ENCODE data around the gene RSPH1. TPM values are rescaled to one million over a fixed set of nuclear protein-coding genes. Genes with fewer than 3 reads are reported as not detected.

Gene RSPH1
- polyA plus RNA-seq, 1 experiment, result not detected

DNA sequence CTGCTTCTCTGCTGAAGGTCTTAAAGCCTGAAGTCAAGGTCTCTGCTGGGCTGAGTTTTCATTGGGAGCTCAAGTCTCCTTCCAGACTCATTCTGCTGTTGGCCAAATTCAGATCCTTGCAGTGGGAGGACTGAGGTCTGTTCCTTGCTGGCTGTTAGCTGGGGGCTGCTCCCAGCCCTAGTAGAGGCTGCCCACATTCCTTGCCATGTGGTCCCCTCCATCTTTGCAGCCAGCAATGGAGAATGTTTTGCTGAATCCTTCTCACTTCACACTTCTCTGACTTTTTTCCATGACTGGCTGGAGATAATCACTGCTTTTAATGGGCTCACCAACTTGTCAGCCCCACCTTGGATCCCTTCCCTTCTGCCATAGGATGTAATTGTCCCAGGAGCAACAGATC lies 59.1 kb downstream of the RSPH1 start:
- Histone ChIP-seq H3K9me3 (ENCODE audit: control insufficient read depth, insufficient read depth, low read length) (peaks cover 31% of the 10 kb centered on the region), H3K27me3 (ENCODE audit: control insufficient read depth, insufficient read depth, low read length) (no peaks in the 10 kb centered on the region), H3K27ac (ENCODE audit: low read depth, low read length) (no peak overlapping the region), H3K4me3 (ENCODE audit: low read depth, low read length) (no peak overlapping the region)
- CTCF ChIA-PET, result no interaction called here
- POLR2A ChIA-PET, result no interaction called here
- DNase-seq (ENCODE audit: low read depth, low spot score), result no peak
- TF ChIP-seq, protein P1, sequence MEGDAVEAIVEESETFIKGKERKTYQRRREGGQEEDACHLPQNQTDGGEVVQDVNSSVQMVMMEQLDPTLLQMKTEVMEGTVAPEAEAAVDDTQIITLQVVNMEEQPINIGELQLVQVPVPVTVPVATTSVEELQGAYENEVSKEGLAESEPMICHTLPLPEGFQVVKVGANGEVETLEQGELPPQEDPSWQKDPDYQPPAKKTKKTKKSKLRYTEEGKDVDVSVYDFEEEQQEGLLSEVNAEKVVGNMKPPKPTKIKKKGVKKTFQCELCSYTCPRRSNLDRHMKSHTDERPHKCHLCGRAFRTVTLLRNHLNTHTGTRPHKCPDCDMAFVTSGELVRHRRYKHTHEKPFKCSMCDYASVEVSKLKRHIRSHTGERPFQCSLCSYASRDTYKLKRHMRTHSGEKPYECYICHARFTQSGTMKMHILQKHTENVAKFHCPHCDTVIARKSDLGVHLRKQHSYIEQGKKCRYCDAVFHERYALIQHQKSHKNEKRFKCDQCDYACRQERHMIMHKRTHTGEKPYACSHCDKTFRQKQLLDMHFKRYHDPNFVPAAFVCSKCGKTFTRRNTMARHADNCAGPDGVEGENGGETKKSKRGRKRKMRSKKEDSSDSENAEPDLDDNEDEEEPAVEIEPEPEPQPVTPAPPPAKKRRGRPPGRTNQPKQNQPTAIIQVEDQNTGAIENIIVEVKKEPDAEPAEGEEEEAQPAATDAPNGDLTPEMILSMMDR (IDR thresholded peaks at IDR 0.05; ENCODE audit: low read depth, low read length), result no peak

DNA sequence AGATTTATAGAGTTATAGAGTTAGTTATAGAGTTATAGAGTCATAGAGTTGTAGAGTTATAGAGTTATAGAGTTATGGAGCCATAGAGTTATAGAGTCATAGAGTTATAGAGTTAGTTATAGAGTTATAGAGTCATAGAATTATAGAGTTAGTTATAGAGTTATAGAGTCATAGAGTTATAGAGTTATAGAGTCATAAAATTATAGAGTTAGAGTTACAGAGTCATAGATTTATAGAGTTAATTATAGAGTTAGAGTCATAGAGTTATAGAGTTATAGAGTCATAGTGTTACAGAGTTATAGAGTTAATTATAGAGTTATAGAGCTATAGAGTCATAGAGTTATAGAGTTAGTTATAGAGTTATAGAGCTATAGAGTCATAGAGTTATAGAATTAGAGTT lies 60.2 kb downstream of the RSPH1 start:
- Histone ChIP-seq H3K9me3 (ENCODE audit: control insufficient read depth, insufficient read depth, low read length) (peaks cover 36% of the 10 kb centered on the region), H3K27me3 (ENCODE audit: control insufficient read depth, insufficient read depth, low read length) (no peaks in the 10 kb centered on the region), H3K27ac (ENCODE audit: low read depth, low read length) (no peak overlapping the region), H3K4me3 (ENCODE audit: low read depth, low read length) (no peak overlapping the region)
- TF ChIP-seq, protein P1 (IDR thresholded peaks at IDR 0.05; ENCODE audit: low read depth, low read length), result no peak
- ChIA-PET POLR2A (no interaction called here), CTCF (no interaction called here)
- no peak for DNase-seq (ENCODE audit: low read depth, low spot score)

DNA sequence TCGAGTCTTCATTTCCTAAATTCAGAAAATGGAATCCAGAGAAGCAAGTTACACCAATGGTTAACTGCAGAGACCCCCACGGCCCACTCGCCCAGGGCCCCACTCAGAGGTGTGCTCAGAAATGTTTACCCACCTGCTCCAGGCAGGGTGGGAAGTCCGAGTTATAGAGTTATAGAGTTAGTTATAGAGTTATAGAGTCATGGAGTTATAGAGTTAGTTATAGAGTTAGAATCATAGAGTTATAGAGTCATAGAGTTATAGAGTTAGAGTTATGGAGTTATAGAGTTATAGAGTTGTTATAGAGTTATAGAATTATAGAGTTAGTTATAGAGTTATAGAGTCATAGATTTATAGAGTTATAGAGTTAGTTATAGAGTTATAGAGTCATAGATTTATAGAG lies 60.6 kb downstream of the RSPH1 start:
- no peak for DNase-seq (ENCODE audit: low read depth, low spot score)
- TF ChIP-seq, protein P1 (IDR thresholded peaks at IDR 0.05; ENCODE audit: low read depth, low read length), result no peak
- no peak overlapping the region for H3K4me3 ChIP-seq (ENCODE audit: low read depth, low read length)
- POLR2A ChIA-PET, result no interaction called here
- CTCF ChIA-PET, result no interaction called here
- H3K27me3 ChIP-seq (ENCODE audit: control insufficient read depth, insufficient read depth, low read length), result no peaks in the 10 kb centered on the region
- H3K27ac ChIP-seq (ENCODE audit: low read depth, low read length), result no peak overlapping the region
- peaks cover 39% of the 10 kb centered on the region for H3K9me3 ChIP-seq (ENCODE audit: control insufficient read depth, insufficient read depth, low read length)

DNA sequence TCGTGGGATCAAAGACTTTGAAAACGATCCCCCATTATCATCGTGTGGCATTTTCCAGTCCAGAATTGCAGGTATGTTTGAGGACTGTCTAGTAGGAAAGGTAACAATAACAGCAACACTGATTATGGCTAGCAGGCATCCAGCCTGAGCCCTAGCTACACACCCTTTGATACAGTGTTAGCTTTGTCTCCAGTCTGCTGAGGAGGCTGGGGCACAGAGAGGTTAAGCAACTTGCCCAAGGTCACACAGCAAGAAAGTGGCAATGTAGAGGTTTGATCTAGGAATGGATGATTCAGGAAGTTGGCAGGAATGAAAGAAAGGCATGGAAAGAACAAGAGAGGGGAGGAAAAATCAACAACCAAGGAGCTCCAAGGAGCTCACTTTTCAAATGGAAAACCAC lies 61.1 kb downstream of the RSPH1 start:
- CTCF ChIA-PET, result no interaction called here
- Histone ChIP-seq H3K9me3 (ENCODE audit: control insufficient read depth, insufficient read depth, low read length) (peaks cover 37% of the 10 kb centered on the region), H3K27ac (ENCODE audit: low read depth, low read length) (no peak overlapping the region), H3K27me3 (ENCODE audit: control insufficient read depth, insufficient read depth, low read length) (no peaks in the 10 kb centered on the region), H3K4me3 (ENCODE audit: low read depth, low read length) (no peak overlapping the region)
- POLR2A ChIA-PET, result no interaction called here
- TF ChIP-seq, protein P1 (IDR thresholded peaks at IDR 0.05; ENCODE audit: low read depth, low read length), result no peak
- DNase-seq (ENCODE audit: low read depth, low spot score), result no peak

DNA sequence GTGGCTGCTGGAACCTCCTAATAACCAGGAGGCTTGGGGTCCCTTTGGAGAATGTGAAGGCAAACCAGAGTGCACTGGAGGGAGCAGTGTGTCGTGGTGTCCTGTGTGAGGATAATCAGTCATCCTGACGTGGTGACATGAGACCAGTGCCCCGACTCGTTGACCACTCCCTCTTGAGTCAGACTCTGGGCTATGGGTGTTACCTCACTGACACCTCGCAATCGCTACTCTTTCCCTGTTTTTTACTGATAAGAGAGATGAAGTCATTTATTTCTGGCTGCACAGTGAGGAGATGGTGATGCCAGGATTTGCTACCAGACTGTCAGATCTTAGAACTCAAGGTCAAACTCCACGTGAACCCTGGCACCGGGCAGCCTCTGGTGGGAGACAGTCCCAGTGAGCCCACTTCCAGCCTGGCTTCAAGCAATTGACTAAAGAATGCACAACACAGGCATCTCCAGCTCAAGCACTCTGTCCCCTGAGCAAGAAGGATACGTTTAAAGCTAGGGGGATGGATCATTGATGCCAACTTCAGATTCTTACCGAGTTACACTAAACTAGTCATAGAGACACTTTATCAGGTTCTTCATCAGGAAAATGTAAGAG lies 62.0 kb downstream of the RSPH1 start:
- H3K4me3 ChIP-seq (ENCODE audit: low read depth, low read length), result no peak overlapping the region
- CTCF ChIA-PET, result no interaction called here
- peaks cover 31% of the 10 kb centered on the region for H3K9me3 ChIP-seq (ENCODE audit: control insufficient read depth, insufficient read depth, low read length)
- POLR2A ChIA-PET, result no interaction called here
- H3K27ac ChIP-seq (ENCODE audit: low read depth, low read length), result no peak overlapping the region
- no peaks in the 10 kb centered on the region for H3K27me3 ChIP-seq (ENCODE audit: control insufficient read depth, insufficient read depth, low read length)
- TF ChIP-seq, protein P1 (IDR thresholded peaks at IDR 0.05; ENCODE audit: low read depth, low read length), result no peak
- DNase-seq (ENCODE audit: low read depth, low spot score), result no peak
